Brain pericyte (primary cell): Measurements from ENCODE around the gene TNIP1.

Source experiments
- DNase-seq: peaks from one replicate; pipeline ENCODE4 v3.0.0-alpha.2; 2012; ENCODE audit warnings: low read depth, low spot score

The TNIP1 gene

DNA sequence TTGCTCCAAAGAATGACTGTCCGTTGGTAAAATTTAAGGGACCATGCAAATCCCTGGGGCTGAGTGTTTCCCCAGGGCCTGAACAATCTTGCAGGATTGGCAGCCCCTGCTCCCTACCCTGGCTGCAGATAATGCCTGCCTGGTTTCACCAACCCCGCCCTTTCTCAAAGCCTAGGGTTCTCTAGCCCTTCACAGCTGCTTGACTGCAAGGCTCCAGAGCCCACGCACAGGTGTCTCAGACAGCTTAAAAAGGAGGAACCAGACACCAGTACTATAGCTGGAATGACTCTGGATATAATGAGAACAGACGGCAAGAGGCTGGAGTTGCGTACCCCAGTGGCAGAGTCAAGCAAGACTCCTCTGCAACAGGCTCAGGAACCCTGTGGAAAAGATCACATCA is 25.2 kb upstream of the TNIP1 start:
- DNase-seq: no peak

DNA sequence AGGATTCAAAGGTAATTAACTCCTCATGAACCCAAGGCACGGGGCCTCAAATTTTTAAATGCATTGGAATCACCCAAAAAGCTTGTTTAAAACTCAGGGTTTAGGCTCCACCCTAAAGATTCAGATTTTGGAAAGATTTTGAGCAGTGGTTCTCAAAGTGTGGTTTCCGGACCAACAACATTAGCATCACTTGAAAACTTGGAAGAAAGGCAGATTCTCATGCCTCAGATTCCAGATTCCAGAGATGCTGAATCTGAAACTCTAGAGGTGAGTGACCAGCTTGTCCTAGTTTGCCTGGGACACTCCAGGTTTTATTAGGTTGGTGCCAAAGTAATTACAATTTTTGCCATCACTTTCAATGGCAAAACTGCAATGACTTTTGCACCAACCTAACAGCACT is 24.7 kb upstream of the TNIP1 start:
- no peak for DNase-seq

DNA sequence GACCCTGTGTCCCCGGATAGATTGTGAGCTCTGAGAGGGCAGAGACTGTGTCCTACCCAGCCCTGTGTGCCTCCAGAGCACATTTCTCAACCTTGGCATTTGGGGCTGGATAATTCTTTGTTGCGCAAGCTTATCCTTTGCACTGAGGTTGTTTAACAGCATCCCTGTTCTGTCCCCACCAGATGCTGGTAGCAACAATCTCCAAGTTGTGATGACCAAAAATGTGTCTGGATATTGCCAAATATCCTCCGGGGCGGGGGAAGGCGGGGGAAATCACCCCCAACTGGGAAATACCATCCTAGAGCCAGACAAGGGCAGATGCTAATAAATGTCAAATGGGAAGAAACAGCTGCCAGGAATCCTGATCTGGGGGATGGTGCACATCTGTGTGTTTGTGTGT is 24.0 kb upstream of the TNIP1 start:
- DNase-seq: no peak

DNA sequence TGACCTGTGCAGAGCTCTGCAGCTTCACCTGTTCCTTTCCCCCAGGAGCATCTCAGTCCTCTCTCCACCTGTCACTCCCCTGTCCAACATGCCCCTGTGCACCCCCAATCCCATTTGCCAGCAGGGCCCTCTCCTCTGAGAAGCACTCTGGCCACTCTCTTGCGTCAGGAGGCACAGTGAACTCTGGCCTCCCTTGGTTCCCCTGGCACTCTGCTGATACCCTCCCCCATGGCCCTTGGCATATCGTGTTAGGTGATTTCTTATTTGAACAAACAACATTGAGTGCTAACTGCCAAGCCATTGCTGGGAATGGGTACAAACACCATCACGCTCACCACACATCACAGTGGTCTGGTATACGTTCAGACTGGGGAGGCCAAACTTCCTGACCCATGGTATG is 20.9 kb upstream of the TNIP1 start:
- no peak for DNase-seq

DNA sequence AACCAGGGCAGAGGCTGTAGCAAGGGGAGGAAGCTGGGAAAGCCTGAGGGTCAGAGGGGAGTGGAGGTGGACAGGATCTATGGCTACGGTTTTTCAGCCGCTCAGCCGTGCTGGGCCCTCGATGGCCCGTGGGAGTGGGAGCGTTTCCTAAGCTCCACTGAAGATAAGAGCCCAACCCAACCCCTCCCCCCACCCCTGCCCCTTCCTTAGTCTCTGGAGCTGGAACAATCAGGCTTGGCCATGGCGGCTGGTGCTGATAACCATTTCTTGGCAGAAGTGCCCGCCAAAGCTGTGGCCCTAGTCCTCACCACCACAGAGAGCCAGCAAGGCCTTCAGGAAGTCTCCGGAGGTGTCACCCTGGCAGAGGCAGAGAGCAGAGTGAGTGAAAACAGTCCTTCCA is 20.3 kb upstream of the TNIP1 start:
- DNase-seq: no peak

DNA sequence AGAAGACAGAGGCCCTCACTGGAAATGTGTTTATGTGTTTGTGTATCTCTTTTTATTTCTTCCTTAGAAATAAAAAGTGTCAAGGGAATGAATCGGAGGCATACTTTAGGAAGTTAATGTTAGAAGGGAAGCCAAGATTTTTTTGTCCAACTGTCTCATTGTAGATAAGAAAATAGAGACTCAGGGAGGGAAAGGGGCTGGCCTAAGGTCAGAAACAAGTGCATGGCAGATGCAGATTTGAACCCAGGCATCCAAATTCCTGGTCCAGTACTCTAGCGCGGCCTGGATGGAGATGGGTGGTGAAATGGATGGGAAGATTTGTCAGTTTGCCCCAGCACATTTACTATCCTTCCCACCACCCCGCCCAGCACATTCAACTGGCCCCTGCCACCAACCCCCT is 19.8 kb upstream of the TNIP1 start:
- DNase-seq: no peak

DNA sequence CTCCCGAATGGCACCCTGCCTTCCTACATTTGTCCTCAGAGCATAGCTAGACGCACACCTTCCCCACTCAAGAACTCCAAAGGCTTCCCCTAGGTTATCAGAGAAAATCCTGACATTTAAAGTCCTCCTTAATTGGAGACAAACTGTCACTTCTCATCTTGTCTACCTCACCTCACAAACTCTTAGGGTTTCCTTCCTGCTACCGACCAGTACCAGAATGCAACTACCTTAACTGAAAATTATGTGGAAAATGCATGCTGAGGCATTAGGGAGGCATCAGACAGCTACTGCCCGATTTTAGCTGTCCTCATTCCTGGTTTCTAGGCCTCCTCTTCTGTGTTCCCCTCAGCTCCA is 17.9 kb upstream of the TNIP1 start:
- DNase-seq: no peak

DNA sequence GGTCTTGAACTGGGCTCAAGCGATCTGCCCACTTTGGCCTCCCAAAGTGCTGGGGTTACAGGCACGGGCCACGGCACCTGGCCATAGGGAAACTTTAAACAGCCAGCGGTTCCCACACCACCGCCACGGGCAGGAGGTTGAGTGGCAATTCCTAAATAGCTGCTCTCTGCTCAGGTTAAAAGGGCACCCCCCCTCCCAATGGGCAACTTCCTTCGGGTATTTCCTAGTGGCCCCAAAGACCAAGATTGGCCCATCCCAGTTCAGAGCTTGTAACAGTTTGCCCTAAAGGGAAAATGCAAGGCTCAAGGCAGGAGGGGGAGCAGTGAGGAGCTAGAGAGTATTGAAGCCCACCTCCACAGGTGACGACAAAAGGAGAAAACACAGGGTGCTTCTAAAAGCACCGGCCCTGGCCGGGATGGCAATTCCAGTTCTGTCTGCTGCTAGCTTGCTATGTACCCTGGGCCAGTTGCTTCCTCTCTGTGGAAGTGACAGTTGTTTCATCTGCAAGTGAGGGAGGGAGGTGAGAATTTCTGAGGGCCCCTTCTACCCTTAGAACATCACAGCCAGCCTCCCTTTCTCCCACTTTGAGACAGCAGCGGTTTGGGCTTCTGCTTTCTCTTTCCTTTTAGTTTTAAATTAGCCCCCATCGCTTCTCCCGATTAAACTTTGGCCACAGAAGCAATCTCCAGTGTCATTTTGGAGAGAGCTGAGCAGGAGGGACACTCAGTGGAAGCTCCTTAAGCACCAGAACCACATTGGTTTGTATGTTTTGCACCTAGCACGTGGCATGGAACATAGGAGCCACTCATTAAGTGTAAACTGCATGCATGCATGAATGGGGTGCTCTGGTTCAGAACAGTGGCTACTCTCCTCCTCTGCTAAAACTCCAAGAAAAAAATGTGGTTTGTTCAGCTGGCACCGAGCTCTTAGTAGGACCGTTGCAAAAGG is 17.3 kb upstream of the TNIP1 start:
- DNase-seq: no peak

DNA sequence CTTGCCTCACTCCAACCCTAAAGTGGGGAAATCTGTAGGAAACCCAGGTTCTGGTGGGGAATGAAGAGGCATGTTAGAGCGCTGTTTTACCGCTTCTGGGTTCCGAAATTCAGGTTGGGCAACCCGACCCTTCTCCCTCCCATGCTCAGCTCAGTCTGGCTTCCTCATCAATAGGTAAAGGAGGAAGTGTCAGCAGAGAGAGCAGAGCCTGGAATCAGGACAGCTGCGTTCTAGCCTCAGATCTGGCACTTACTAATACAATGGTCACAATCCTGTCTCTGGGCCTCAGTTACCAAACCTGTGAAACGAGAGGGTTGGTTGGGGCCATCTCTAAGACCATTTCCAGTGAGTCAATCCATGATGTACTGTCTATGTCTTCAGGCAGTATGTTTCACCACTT is 16.2 kb upstream of the TNIP1 start:
- DNase-seq: no peak

DNA sequence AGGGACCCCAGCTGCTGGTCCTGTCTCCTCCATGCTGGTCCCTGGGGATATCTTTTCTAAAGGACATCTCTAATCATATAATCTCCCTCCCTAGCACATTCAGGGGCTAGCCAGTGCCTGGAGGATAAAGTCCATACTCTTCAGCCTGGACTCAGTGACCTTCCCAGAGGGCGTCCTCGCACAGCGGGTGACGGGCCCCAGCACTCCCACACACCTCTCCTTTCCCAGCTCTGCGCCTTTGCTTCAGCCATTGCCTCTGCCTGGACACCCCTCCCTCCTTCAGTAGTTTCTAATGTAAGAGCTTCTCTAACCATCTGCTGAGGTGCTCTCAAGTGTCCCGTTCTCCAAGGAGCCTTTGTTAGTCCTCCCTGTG is 15.2 kb upstream of the TNIP1 start:
- no peak for DNase-seq

DNA sequence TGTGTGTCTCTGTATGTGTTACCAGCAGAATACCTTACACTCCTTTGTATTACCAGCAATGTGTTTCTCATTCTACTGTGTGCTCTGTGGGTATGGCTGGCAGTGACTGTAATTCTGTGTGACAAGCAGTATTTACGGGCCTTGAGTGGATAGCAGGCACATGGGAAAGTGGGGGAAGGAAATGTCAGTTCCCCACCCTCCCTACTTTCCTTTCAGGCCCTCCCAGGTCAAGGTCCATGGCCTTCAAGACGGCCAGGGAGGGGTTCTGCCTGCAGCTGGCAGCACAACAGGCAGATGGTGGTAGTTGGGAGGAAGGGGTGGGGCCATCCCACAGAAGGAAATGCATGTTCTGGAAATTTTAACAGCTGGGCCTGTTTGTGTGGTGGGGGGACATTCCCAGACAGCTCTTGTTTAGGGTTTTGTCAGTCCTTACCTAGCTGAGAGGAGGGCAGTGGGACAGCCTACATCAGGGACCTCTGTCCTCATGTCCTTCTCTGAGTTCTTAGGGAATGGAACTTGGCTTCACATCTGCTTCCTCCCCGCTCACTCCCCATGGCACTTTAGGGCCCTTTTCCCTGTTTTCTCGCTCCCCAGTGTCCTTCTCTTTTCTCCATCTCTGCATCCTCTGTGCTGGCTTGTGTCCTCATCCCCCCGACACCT is 14.6 kb upstream of the TNIP1 start:
- no peak for DNase-seq

DNA sequence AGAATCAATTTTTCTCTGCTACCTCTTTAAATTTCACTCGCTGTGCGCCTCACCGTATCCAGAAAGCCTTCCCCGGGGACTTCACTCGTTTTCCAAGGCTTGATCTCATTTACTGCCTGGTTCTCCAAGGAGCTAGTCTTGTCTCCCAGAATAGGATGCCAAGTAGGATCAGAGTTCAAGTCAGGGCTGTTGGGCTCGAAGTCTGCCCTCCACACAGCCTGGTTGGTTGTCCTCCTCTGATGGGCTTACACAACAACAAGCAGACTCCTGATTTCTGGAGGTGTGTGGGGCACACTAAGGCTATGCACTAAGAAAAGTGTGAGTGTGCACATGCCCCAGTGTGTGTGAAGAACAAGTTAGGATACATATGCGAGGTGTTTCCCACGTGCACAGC is 14.0 kb upstream of the TNIP1 start:
- DNase-seq: no peak

DNA sequence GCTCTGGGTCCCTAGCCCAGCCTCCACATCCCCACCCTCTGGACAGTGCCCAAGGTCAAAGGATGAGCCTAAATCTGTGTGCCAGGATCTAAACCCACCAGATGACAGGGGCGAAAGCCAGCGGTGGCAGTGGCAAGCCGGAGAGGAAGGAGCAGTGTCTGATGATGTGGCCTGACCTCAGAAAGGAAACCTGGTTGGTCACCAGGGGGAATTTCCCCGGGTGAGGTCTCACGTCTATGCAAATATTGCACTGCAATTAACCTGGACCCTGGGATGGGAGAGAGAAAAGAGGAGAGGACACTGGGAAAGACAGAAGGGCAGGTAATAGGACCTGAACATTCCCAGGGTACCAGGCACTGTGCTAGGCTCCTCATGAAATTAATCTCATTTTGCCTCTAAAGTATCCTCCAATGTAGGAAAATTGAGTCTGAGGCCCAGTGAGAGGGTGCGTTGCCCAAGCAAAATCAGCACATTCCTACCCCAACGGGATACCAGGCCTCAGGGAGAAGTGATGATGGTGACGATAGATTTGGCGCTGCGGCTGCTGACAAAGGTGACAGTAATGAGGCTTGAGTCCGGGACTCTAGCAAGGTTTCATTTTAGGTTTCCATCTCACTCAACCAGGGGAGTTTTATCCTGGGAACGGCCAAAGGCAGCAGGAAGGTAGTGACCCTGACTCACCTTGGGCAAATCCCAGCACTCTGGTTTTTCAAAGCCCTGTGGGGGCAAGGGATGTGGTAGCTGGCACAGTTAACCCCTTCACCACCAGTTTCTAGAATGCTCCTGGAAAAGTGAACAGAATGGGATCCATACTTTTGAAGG is 13.4 kb upstream of the TNIP1 start:
- no peak for DNase-seq

DNA sequence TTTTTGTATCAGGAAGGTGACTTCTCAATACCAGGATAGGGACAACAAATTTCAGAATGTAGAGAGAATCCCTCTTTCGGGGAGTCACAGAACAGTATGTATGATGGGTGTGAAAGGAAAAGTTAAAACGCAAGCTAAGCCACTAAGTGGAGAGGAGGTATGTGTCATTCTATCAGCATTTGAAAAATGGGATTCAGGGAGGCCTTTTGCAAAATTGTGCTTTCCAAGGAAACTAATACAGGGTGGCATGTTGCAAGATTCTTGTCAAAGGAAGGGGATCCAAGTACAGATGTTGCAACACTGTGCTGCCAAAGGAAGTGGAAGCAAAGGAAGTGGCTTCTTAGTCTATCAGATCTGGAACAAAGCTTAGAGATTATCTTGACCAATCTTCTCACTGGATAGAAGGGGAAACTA is 12.6 kb upstream of the TNIP1 start:
- DNase-seq: no peak

DNA sequence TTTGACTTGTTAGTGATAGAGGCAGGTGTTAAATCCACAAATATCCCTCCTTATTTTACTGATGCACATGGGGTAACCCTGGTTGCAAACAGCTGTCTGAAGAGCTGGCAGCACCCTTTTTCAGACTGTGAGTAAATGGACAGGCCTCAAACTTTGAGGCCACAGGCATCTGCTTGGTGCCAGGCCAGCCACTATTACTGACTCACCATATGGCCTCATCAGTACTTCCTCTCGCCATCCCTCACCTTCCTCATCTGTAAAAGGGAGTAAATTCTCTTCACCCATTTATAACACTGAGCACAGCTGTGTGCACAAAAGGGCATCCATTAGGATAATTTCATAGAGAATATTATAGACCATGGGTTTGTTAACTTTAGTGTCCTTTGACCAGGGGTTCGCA is 11.9 kb upstream of the TNIP1 start:
- DNase-seq: no peak

DNA sequence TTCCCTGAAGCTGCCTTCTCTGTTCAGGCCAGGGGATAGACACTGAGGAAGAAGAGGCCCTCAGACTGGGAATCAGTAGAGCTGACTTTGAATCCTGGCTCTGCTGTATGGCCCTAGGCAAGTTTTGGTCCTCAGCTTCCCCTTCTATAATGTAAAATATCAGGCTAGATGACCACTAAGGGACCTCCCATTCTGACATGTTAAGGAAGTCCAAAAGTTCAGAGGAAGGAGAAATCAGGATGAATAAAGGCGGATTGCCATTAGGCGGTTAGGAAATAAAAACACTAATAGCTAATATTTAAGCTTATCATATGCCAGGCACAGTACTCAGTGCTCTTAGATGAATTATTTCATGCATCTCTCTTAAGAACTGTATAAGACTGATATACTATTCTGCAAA is 8.9 kb upstream of the TNIP1 start:
- DNase-seq: no peak

DNA sequence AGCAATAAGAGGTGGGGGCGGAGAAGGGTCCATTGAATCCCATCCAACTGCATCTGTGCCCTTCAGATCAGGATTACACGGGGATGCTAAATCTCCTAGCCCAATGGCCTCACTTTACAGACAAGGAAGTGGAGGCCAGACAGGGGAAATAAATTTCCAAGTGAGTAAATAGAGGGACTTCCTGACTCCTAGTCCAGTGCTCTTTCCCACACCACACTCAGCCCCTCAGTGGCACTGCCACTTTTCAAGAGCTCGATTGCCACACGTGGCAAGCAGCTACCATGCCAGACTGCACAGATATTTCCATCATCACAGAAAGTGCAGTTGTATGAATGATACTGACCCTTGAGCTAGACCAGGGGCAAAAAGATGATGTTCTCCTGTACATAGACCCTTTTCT is 8.2 kb upstream of the TNIP1 start:
- no peak for DNase-seq

DNA sequence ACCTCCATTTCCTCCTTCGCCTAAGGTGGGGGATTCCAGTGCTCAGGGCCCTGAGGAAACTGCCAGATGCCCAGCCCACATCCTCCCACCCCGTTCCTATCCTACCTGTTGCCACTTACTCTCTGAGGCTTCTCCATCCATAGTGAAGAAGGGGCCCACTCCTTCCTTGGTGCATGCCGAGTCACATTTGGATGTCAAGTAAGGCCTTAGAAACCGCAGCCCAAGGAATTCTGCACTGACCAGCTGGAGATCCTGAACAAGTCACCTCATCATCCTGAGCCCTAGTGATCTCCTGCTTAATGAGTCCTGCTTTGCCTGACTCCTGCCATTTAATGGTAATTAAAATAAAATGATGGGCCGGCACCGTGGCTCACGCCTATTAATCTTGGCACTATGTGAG is 6.7 kb upstream of the TNIP1 start:
- no peak for DNase-seq

DNA sequence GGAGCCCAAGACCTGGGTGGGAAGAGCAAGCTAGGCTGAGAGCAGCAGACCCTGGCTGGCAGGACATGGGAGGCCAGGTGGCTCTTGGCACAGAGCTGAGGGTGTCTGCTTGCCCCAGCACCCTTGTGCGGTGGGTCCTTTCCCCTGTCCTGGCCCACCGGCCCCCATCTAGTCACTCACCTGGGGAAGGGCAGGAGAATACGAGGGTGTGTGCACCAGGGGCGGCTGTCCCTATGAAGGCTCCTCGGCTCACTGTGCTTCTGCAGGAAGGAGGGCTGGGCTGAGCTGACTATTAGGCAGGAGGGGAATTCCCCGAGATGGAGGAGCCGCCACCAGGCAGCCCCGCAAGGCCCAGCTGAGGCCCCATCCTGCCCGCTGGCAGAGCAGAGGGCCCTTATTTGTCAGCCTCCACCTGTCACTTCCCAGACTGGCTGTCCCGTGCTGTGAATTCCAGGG is 6.1 kb upstream of the TNIP1 start:
- DNase-seq: no peak

DNA sequence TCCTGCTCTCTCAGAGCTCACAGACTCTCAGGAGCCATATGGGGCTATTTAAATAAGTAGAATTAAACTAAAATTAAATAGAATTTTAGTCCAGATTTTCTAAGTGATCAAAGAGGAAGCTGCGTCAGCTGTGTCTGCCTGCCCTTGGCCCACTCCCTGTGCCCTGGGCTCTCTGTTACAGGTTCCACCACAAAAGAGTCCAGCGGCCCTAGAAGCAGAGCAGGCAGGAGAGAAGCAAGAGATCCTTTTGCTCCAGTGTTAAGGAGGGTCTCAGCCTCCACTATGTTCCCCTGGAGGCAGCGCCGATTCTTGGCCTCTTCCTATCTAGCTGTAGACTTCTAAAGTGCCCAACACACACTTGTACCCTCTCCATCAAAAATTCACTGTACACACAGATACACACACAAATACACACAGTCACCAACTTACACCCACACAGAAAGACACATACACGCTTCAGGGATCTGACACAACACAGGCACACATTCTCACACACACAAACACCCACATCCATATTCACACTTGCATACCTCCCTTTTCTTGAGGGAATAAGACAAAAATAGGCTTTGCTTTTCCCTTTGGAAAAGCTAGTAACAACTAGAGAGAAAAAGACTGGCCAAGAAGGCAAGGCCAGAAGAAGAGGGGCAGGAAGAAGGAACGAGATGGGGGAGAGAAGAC is 5.5 kb upstream of the TNIP1 start:
- DNase-seq: no peak

DNA sequence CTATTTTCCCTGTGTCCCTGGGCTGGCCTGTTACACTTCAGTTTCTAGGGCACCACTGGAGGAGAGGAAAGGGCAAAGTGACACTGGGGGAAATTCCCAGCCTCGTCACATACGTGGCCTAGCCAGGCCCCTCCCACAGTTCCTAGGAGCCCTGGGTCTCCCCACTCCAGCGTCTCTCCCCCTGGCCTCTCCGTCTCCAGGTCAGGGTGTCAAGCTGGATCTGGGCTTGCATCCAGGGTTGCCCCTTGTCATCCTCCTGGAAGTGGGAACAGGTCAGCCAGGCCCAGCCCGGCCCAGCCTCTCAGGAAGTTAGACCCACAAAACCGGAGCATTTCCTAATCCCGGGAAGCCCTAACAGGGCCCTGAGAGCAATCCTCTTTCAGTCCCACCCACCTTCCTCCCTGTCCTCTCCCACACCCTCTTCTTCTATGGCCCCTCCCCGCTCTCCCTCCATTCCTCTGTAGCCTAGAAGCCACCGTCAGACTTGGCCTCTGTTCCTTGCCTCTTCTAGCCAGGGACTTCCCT is 4.7 kb upstream of the TNIP1 start:
- no peak for DNase-seq

DNA sequence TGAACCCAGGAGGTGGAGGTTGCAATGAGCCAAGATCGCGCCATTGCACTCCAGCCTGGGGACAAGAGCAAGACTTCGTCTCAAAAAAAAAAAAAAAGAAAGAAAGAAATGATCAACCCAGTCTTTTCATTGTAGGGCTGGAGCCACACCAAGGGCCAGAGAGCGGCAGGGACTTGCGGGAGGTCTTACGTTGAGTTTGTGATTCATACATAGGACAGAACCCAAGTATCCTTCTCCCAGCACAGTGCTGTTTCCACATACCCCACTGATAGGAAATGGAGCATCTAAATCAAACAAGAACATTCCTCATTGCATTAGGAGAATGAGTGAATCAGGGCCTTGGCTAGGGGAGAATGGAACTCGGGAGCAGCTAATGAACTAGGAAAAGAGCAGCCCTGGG is 3.5 kb upstream of the TNIP1 start:
- DNase-seq: no peak
